GM18507 (cell line): ENCODE measurements around the gene CFL1.
A peak's percentile ranks its signal among the peaks of the same experiment; 100 is the strongest.

ENCODE experiments used
- DNase-seq: peaks from one replicate; pipeline ENCODE4 v3.0.0; 2011; ENCODE audit warnings: low read depth; ENCODE audit not compliant: insufficient read length; ENCODE audit errors: extremely low spot score
- FAIRE-seq: peaks from 2 replicates; lab custom pipeline; 2011; peaks lifted over from hg19 to GRCh38; lab: Jason Lieb, UNC

The CFL1 gene

GRCh38 chr11:65890324-65891218 lies 32.6 kb upstream of the CFL1 start, which contains the start of gene CCDC85B:
Gene CCDC85B (plus strand): TSS chr11:65890673. CDS start chr11:65890784, 111 bp downstream.
- FAIRE-seq (peak; percentile 87), DNase-seq (peak; percentile 84)

GRCh38 chr11:65888163-65888814 lies 30.3 kb upstream of the CFL1 start, which contains the start of gene FIBP:
Gene FIBP (minus strand): TSS chr11:65888471. CDS start chr11:65888418, 53 bp downstream.
- DNase-seq (peak; percentile 95), FAIRE-seq (peak; percentile 86)

- FAIRE-seq, result no peak
- no peak for DNase-seq
Observed at GRCh38 chr11:65887723-65888162, 29.8 kb upstream of the CFL1 start.

- FAIRE-seq (no peak), DNase-seq (no peak)
Observed at GRCh38 chr11:65886826-65887722, 29.1 kb upstream of the CFL1 start.

- DNase-seq (no peak), FAIRE-seq (no peak)
Observed at GRCh38 chr11:65885808-65886536, 28.0 kb upstream of the CFL1 start.

GRCh38 chr11:65885231-65885630 lies 27.3 kb upstream of the CFL1 start:
- FAIRE-seq, result no peak

GRCh38 chr11:65884716-65885092 lies 26.7 kb upstream of the CFL1 start:
- FAIRE-seq (peak; percentile 84), DNase-seq (peak; percentile 72)

More at GRCh38 chr11:65885231-65885630, 27.3 kb upstream of the CFL1 start:
- no peak for DNase-seq

- DNase-seq, result no peak
Observed at GRCh38 chr11:65883786-65884715, 26.1 kb upstream of the CFL1 start.

GRCh38 chr11:65883058-65883761 lies 25.2 kb upstream of the CFL1 start:
- no peak for FAIRE-seq
- DNase-seq, result no peak

More at GRCh38 chr11:65883786-65884715, 26.1 kb upstream of the CFL1 start:
- FAIRE-seq, result no peak

GRCh38 chr11:65882120-65883057 lies 24.4 kb upstream of the CFL1 start:
- FAIRE-seq, result no peak
- DNase-seq, result no peak

GRCh38 chr11:65880844-65881421 lies 23.0 kb upstream of the CFL1 start:
- no peak for DNase-seq
- FAIRE-seq, result no peak

GRCh38 chr11:65880027-65880426 lies 22.0 kb upstream of the CFL1 start:
- FAIRE-seq (no peak), DNase-seq (no peak)

GRCh38 chr11:65879617-65880016 lies 21.6 kb upstream of the CFL1 start, which contains the start of gene CTSW:
Gene CTSW (plus strand): TSS chr11:65879837. CDS start chr11:65879855, 18 bp downstream.
- no peak for FAIRE-seq
- no peak for DNase-seq

- DNase-seq, result peak; percentile 90
- peak; percentile 97 for FAIRE-seq
Observed at GRCh38 chr11:65873318-65874156, 15.6 kb upstream of the CFL1 start.
